VCaP (cell line): ENCODE data around the gene IQCM.
"Not testable (repeated sequence)": the region's sequence is repeated elsewhere in the genome, so short reads cannot be mapped to it uniquely, and the experiment has no call there.

Experiments used
- H3K27ac ChIP-seq: fragments of 450-650 bp; 2 replicates; pipeline ENCODE4 v1.5.1; 2017
- TF ChIP-seq, protein P1 (sequence below): fragments of 450-650 bp; conservative IDR thresholded peaks from 2 replicates; pipeline ENCODE4 v1.5.1; 2017; ENCODE audit warnings: mild to moderate bottlenecking, moderate library complexity

The IQCM gene

DNA sequence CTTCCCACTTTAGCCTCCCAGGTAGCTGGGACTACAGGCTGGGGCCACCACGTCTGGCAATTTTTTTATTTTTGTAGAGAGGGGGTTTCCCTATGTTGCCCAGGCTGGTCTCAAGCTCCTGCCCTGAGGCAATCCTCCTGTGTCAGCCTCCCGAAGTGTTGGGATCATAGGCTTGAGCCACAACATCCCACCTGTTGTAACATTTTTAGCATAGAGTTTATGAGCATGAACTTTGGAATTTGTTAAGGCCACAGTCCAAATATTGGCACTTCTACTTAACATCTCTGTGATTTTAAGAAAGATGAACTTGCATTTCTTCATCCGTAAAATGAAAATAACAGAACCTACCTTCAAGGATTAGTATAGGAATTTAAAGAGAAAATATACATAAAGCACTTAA is 445.6 kb downstream of the IQCM start:
- no peak overlapping the region for H3K27ac ChIP-seq
- TF ChIP-seq, protein P1, sequence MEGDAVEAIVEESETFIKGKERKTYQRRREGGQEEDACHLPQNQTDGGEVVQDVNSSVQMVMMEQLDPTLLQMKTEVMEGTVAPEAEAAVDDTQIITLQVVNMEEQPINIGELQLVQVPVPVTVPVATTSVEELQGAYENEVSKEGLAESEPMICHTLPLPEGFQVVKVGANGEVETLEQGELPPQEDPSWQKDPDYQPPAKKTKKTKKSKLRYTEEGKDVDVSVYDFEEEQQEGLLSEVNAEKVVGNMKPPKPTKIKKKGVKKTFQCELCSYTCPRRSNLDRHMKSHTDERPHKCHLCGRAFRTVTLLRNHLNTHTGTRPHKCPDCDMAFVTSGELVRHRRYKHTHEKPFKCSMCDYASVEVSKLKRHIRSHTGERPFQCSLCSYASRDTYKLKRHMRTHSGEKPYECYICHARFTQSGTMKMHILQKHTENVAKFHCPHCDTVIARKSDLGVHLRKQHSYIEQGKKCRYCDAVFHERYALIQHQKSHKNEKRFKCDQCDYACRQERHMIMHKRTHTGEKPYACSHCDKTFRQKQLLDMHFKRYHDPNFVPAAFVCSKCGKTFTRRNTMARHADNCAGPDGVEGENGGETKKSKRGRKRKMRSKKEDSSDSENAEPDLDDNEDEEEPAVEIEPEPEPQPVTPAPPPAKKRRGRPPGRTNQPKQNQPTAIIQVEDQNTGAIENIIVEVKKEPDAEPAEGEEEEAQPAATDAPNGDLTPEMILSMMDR, result no peak

DNA sequence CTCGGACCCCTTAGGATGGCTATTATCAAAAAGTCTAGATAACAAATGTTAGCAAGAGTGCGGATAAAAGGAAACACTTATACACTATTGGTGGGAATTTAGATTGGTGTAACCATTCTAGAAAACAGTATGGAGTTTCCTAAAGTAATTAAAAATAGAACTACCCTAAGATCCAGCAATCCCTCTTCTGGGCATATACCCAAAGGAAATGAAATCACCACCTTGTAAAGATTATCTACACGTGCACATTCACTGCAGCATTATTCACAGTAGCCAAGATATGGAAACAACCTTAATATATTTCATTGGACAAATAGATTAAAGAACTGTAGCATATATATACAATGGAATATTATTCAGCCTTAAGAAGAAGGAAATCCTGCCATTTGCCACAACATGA is 462.4 kb downstream of the IQCM start:
- no peak overlapping the region for H3K27ac ChIP-seq
- TF ChIP-seq, protein P1, result no peak

DNA sequence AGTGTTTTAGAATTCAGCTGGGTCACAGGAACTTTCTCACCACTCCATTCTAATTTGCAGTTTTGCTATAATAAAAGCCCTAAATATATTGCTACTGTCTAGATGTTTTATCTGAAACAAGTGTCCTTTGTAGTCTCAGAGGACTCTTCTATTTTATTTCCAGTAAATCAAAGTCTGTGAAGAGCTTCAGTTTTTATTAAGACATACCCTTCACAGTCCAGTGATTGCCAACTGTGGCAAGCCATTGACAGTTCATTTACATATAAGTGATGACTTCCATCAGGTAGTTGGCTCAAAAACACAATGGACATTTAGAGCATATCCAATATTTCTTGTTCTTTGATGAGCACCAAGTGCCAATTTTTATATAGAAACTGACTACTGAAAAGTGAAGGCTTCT is 466.1 kb downstream of the IQCM start:
- TF ChIP-seq, protein P1, result no peak
- no peak overlapping the region for H3K27ac ChIP-seq

DNA sequence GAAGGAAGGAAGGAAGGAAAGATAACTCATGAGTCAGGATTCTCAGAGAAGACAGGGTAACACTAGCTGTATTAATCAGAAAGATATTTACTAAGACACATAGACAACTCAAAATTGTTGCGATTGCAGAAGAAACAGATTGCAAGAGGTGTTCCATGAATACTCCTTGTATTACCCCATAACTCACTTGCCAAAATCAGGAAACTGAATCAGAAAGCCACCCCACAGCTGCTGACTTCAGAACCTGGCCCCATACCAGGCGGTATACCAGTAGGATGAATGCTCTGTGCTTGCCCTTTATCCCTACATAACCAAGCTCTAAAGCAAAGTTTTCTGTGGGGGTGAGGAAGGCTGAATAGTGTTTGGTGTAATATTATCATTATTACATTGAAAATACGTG is 468.5 kb downstream of the IQCM start:
- H3K27ac ChIP-seq, result no peak overlapping the region
- TF ChIP-seq, protein P1, result no peak

DNA sequence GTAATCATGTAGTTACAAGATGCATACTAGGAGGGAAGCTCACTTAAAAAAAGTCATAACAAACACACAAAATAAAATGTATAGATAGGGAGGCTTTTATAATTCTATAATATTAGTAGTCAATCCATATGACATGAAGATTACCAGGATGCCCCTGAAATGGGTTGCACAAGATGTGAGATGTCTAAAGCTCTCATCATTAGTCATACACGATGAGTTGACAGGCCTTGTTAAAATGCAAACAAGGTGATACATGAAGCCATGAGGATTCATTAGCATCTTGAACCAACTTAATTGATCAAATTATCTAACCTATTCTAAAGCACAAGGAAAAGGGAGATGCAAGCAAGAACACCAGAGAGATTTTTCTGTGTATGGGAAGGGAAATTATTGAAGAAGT is 470.2 kb downstream of the IQCM start:
- TF ChIP-seq, protein P1, result no peak
- no peak overlapping the region for H3K27ac ChIP-seq

DNA sequence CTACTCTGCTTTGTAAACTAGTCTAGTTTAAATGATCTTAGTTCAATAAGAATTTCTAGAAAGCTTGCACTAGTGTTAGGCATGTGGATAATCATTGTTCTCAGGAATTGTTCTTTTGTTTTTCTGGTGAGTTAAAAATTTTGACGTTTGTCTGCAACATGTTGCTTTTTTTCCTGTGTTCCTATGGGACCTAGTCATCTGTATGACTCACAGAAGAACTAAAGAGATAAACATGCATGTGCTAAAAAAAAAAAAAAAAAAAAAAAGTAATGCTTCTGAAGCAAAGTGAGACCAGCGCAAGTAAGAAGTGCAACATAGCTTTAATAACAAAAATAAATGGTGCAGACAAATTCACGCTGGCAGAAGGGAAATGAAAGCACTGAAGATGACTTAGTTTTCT is 471.2 kb downstream of the IQCM start:
- TF ChIP-seq, protein P1, result no peak
- H3K27ac ChIP-seq, result no peak overlapping the region

DNA sequence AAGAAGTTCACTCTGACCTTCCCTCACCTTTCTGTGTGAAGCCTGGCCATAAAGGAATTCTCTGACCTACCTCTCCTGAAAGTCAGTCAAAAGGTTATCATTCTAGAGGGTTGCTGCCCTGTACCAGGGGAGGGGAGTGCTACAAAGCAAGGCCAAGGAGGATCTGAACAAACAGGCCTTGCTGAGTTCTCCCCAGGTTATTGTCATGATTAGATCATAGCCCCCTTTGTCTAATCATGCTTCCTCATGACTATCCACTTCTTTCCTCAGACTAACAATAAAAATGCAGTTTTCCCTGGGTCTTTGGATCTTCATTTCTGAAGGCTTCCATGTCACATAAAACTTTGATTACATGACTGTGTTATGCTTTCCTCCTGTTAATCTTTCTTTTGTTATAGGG is 472.0 kb downstream of the IQCM start:
- H3K27ac ChIP-seq, result no peak overlapping the region
- TF ChIP-seq, protein P1, result no peak

DNA sequence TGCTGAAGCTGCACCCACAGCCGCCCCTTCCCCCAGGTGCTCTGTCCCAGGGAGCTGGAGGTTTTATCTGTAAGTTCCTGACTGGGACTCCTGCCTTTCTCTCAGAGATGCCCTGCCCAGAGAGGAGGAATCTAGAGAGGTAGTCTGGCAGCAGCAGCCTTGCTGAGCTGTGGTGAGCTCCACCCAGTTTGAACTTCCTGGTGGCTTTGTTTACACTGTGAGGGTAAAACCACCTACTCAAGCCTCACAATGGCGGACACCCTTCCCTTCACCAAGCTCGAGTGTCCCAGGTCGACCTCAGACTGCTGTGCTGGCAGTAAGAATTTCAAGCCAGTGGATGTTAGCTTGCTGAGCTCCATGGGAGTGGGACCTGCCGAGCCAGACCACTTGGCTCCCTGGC is 474.5 kb downstream of the IQCM start:
- not testable (repeated sequence) for H3K27ac ChIP-seq
